WTC11 (cell line): ENCODE data around the gene RNF151. TPM values are rescaled to one million over a fixed set of nuclear protein-coding genes. Genes with fewer than 3 reads are reported as not detected.
"Not testable (repeated sequence)": the region's sequence is repeated elsewhere in the genome, so short reads cannot be mapped to it uniquely, and the experiment has no call there.

Experiments
- ATAC-seq: fragments of 200-7000 bp; cut with Tn5 transposase; 2 replicates; pipeline ENCODE4 v1.10.0; 2021; ENCODE audit warnings: mild to moderate bottlenecking, moderate library complexity
- CTCF ChIA-PET: fragments of 300-600 bp; sonication (Branson Sonifier 250); formaldehyde crosslinking; loops from one replicate; lab custom pipeline; 2021; ENCODE audit warnings: antibody characterized with exemption; lab: Charles Lee
- POLR2A ChIA-PET: fragments of 350-600 bp; sonication (Branson Sonifier 250); formaldehyde crosslinking; loops from one replicate; lab custom pipeline; 2021; ENCODE audit warnings: antibody characterized with exemption; lab: Charles Lee
- DNase-seq: peaks from one replicate; pipeline ENCODE4 v3.0.0; 2021; ENCODE audit warnings: low spot score
- H3K27ac Mint-ChIP-seq: 2 replicates; pipeline ENCODE4 v1.8.0; 2021; ENCODE audit warnings: mixed read lengths
- H3K27me3 Mint-ChIP-seq: 2 replicates; pipeline ENCODE4 v1.8.0; 2021; ENCODE audit warnings: low read depth, mild to moderate bottlenecking, moderate library complexity, mixed read lengths
- H3K36me3 Mint-ChIP-seq: 2 replicates; pipeline ENCODE4 v1.8.0; 2021; ENCODE audit warnings: mixed read lengths
- H3K4me1 Mint-ChIP-seq: 2 replicates; pipeline ENCODE4 v1.8.0; 2022; ENCODE audit warnings: mixed read lengths
- H3K4me3 Mint-ChIP-seq: 2 replicates; pipeline ENCODE4 v1.8.0; 2021; ENCODE audit warnings: mild to moderate bottlenecking, moderate library complexity, mixed read lengths
- H3K9me3 Mint-ChIP-seq: 2 replicates; pipeline ENCODE4 v1.8.0; 2021; ENCODE audit warnings: mixed read lengths
- ATF1 ChIP-seq: sonication (generic); formaldehyde crosslinking; IDR thresholded peaks from 2 replicates; pipeline ENCODE4 v1.8.1; 2023; ENCODE audit warnings: mild to moderate bottlenecking, moderate library complexity, missing genetic modification reagents
- FOXP1 ChIP-seq: sonication (generic); formaldehyde crosslinking; IDR thresholded peaks from 2 replicates; pipeline ENCODE4 v1.8.0; 2022; ENCODE audit warnings: missing genetic modification reagents, mild to moderate bottlenecking, moderate library complexity, borderline replicate concordance
- SMAD3 ChIP-seq: sonication (generic); formaldehyde crosslinking; IDR thresholded peaks from 2 replicates; pipeline ENCODE4 v1.8.0; 2022; ENCODE audit warnings: missing genetic modification reagents, mild to moderate bottlenecking, borderline replicate concordance
- SP1 ChIP-seq: sonication (generic); formaldehyde crosslinking; conservative IDR thresholded peaks from 2 replicates; pipeline ENCODE4 v1.8.1; 2022; ENCODE audit warnings: missing genetic modification reagents
- total RNA-seq: library from RNA; stranded (reverse); gene quantifications from 3 replicates; pipeline ENCODE4 v1.2.3, GENCODE V29; 2021
- TF ChIP-seq, protein P1 (sequence below): sonication (generic); formaldehyde crosslinking; conservative IDR thresholded peaks from 2 replicates; pipeline ENCODE4 v1.8.1; 2023; ENCODE audit warnings: mild to moderate bottlenecking, low read depth, missing genetic modification reagents, moderate library complexity
- TF ChIP-seq, protein P2 (sequence below): sonication (generic); formaldehyde crosslinking; IDR thresholded peaks from 2 replicates; pipeline ENCODE4 v1.8.0; 2023; ENCODE audit warnings: missing genetic modification reagents
- TF ChIP-seq, protein P3 (sequence below): sonication (generic); formaldehyde crosslinking; IDR thresholded peaks from 2 replicates; pipeline ENCODE4 v1.8.0; 2023; ENCODE audit warnings: missing genetic modification reagents, mild to moderate bottlenecking, borderline replicate concordance
- TF ChIP-seq, protein P4 (sequence below): sonication (generic); formaldehyde crosslinking; conservative IDR thresholded peaks from 2 replicates; pipeline ENCODE4 v1.8.1; 2022; ENCODE audit warnings: mild to moderate bottlenecking, missing genetic modification reagents

Gene RNF151
- total RNA-seq, 1 experiment from 2014 or later = 0.31 TPM

DNA sequence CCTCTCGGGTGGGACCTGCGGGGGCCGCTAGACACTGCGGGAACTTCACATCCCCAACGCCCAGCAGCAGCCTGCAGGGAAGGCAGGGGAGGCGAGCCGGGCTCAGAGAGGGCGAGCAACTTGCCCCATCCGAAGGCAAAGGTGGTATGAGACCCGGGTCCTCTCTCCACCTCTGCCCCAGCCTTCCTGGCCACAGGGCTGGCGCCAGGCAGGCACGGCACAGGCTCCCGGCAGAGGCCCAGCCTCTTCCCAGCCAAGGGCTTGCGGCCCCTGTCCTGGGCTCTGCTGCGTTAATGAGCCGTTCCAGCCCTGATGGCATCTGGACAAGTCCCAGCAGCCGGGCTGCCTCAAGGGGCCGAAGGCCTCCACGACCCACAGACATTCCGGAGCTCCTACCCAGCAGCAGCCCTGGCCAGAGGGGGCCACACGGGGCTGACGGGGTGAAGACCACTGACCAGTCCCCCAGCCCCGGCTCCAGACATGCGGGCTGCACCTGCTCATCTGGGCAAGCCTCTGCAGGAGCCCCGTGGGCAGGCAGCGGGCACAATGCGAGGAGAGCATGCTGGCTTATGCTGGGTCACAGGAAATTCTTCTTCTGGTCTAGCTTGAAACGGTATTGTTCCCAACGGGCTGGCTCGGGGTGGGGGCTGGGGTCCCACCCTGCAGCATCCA, 47.2 kb upstream of the RNF151 start:
- TF ChIP-seq, protein P1, sequence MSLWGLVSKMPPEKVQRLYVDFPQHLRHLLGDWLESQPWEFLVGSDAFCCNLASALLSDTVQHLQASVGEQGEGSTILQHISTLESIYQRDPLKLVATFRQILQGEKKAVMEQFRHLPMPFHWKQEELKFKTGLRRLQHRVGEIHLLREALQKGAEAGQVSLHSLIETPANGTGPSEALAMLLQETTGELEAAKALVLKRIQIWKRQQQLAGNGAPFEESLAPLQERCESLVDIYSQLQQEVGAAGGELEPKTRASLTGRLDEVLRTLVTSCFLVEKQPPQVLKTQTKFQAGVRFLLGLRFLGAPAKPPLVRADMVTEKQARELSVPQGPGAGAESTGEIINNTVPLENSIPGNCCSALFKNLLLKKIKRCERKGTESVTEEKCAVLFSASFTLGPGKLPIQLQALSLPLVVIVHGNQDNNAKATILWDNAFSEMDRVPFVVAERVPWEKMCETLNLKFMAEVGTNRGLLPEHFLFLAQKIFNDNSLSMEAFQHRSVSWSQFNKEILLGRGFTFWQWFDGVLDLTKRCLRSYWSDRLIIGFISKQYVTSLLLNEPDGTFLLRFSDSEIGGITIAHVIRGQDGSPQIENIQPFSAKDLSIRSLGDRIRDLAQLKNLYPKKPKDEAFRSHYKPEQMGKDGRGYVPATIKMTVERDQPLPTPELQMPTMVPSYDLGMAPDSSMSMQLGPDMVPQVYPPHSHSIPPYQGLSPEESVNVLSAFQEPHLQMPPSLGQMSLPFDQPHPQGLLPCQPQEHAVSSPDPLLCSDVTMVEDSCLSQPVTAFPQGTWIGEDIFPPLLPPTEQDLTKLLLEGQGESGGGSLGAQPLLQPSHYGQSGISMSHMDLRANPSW (CRISPR knock-in tag) = no peak
- TF ChIP-seq FOXP1 (CRISPR knock-in tag) (no peak), ATF1 (CRISPR knock-in tag) (no peak)
- TF ChIP-seq, protein P2, sequence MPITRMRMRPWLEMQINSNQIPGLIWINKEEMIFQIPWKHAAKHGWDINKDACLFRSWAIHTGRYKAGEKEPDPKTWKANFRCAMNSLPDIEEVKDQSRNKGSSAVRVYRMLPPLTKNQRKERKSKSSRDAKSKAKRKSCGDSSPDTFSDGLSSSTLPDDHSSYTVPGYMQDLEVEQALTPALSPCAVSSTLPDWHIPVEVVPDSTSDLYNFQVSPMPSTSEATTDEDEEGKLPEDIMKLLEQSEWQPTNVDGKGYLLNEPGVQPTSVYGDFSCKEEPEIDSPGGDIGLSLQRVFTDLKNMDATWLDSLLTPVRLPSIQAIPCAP = no peak
- TF ChIP-seq, protein P3, sequence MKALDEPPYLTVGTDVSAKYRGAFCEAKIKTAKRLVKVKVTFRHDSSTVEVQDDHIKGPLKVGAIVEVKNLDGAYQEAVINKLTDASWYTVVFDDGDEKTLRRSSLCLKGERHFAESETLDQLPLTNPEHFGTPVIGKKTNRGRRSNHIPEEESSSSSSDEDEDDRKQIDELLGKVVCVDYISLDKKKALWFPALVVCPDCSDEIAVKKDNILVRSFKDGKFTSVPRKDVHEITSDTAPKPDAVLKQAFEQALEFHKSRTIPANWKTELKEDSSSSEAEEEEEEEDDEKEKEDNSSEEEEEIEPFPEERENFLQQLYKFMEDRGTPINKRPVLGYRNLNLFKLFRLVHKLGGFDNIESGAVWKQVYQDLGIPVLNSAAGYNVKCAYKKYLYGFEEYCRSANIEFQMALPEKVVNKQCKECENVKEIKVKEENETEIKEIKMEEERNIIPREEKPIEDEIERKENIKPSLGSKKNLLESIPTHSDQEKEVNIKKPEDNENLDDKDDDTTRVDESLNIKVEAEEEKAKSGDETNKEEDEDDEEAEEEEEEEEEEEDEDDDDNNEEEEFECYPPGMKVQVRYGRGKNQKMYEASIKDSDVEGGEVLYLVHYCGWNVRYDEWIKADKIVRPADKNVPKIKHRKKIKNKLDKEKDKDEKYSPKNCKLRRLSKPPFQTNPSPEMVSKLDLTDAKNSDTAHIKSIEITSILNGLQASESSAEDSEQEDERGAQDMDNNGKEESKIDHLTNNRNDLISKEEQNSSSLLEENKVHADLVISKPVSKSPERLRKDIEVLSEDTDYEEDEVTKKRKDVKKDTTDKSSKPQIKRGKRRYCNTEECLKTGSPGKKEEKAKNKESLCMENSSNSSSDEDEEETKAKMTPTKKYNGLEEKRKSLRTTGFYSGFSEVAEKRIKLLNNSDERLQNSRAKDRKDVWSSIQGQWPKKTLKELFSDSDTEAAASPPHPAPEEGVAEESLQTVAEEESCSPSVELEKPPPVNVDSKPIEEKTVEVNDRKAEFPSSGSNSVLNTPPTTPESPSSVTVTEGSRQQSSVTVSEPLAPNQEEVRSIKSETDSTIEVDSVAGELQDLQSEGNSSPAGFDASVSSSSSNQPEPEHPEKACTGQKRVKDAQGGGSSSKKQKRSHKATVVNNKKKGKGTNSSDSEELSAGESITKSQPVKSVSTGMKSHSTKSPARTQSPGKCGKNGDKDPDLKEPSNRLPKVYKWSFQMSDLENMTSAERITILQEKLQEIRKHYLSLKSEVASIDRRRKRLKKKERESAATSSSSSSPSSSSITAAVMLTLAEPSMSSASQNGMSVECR (CRISPR knock-in tag) = no peak
- TF ChIP-seq, all 79 proteins: peak for 0
- H3K4me3 Mint-ChIP-seq = no peak overlapping the region
- ChIA-PET POLR2A (no interaction called here), CTCF (interaction anchor here (0.6 to 1.6 kb wide), 3 partner anchors 9 to 33 kb away, joined by 3 to 6 read pairs (median 4); no protein-coding TSS in a partner anchor)
- peaks cover 3% of the 10 kb centered on the region for H3K9me3 Mint-ChIP-seq
- H3K36me3 Mint-ChIP-seq = no peaks in the 10 kb centered on the region
- H3K4me1 Mint-ChIP-seq = peaks cover 42% of the 10 kb centered on the region
- DNase-seq = no peak
- ATAC-seq = no peak
- H3K27me3 Mint-ChIP-seq = peaks cover 94% of the 10 kb centered on the region
- H3K27ac Mint-ChIP-seq = no peak overlapping the region

DNA sequence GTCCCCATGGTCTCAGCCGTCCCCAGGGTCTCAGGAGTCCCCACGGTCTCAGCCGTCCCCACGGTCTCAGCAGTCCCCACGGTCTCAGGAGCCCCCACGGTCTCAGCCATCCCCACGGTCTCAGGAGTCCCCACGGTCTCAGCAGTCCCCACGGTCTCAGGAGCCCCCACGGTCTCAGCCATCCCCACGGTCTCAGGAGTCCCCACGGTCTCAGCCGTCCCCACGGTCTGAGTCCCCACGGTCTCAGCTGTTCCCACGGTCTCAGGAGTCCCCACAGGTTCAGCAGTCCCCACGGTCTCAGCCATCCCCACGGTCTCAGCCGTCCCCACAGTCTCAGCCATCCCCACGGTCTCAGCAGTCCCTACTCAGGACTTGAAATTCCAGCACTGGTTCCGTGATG, 46.5 kb upstream of the RNF151 start:
- POLR2A ChIA-PET, H3K36me3 Mint-ChIP-seq, ATAC-seq, H3K4me3 Mint-ChIP-seq, H3K9me3 Mint-ChIP-seq, DNase-seq, H3K27ac Mint-ChIP-seq: not testable (repeated sequence)
- peaks cover 94% of the 10 kb centered on the region for H3K27me3 Mint-ChIP-seq
- CTCF ChIA-PET = interaction anchor here (1.3 to 1.6 kb wide), 2 partner anchors 9 to 33 kb away, joined by 4 to 9 read pairs; no protein-coding TSS in a partner anchor
- H3K4me1 Mint-ChIP-seq = peaks cover 39% of the 10 kb centered on the region

DNA sequence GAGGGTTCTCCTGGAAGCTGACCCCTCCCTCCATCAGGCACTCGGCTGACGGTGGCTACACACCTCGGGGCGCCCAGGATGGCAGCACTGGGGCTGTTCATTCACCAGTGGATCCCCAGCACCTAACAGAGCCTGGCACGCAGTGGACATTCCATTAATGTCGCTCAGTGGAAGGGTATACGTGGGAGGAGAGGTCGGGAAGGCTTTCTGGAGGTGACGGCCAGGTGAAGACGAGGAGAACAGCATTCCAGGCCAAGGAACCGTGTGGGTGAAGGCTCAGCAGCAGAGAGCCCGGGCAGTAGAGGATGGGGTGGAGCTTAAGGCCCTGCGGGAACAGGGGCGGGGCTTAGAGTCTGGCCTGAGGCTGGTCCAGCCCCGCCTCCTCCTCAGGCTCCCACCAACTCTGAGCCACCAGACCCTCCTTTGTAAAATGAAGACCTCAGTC, 45.9 kb upstream of the RNF151 start:
- ATAC-seq = peak; percentile 83
- H3K4me1 Mint-ChIP-seq = peaks cover 36% of the 10 kb centered on the region
- POLR2A ChIA-PET = interaction anchor here (0.6 kb wide), 1 partner anchor 26 kb away, joined by 5 read pairs; no protein-coding TSS in a partner anchor
- peak overlapping the region; percentile 55 for H3K4me3 Mint-ChIP-seq
- H3K9me3 Mint-ChIP-seq = peaks cover 3% of the 10 kb centered on the region
- TF ChIP-seq, protein P4, sequence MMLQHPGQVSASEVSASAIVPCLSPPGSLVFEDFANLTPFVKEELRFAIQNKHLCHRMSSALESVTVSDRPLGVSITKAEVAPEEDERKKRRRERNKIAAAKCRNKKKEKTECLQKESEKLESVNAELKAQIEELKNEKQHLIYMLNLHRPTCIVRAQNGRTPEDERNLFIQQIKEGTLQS (CRISPR knock-in tag) = no peak
- 0 out of 2 replicates have a peak, but pooled peaks have one; percentile 27 for TF ChIP-seq SMAD3
- TF ChIP-seq SP1 = peak; percentile 52; the same call in 1 of the 2 replicates
- TF ChIP-seq, all 79 proteins: peak for 2
- CTCF ChIA-PET = interaction anchor here (0.6 to 1.6 kb wide), 10 partner anchors 8 to 102 kb away, joined by 3 to 9 read pairs (median 4); partner anchors contain the start of gene MSRB1
- DNase-seq = peak; percentile 83
- Mint-ChIP-seq H3K27ac (no peak overlapping the region), H3K36me3 (no peaks in the 10 kb centered on the region), H3K27me3 (peaks cover 89% of the 10 kb centered on the region)
